ENCODE results near the gene STK32C.
"Not testable (repeated sequence)": the region's sequence is repeated elsewhere in the genome, so short reads cannot be mapped to it uniquely, and the experiment has no call there.

STK32C gene

DNA sequence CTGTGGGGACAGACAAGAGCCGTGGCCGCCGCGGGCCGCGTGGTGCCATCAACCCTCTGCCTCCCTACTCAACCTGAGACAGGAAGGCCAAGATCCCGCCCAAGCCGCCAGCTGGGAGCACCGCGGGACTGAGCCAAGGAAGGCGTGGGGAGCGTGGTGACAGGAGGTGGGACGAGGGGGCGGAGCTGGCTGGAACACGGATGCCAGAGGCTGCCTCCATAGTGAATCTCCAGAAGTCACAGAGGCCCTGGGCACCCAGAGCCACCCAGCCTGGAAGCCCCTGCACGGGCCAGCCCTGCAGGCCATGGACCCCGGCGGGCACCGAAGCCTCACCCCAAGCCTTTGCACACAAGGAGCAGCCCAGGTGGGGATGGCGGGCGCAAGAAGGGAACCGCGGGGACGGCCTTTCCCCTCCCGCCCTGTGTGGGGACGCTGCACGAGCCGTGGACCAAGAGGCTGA lies 139.1 kb downstream of the STK32C start:
- DNase-seq = no peak

DNA sequence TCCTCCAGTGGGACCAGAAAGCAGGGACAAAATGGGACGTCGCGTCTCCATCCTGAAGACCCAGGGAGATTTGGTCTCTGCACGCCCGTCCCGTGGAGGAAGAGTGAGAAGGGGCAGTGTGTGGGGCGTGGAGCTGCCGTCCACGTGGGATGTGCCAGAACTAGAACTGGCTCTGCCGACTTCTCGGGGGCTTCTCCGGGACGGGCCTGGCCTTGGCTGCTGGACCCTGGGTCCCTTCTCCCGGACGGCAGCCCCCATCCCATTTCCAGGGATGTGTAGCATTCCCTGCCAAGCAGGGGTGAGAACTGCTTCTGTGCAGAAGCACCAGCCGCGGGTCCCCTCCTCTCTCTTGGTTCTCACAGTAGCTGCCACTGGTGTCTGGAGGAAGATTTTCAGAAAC lies 139.8 kb downstream of the STK32C start:
- DNase-seq = no peak

DNA sequence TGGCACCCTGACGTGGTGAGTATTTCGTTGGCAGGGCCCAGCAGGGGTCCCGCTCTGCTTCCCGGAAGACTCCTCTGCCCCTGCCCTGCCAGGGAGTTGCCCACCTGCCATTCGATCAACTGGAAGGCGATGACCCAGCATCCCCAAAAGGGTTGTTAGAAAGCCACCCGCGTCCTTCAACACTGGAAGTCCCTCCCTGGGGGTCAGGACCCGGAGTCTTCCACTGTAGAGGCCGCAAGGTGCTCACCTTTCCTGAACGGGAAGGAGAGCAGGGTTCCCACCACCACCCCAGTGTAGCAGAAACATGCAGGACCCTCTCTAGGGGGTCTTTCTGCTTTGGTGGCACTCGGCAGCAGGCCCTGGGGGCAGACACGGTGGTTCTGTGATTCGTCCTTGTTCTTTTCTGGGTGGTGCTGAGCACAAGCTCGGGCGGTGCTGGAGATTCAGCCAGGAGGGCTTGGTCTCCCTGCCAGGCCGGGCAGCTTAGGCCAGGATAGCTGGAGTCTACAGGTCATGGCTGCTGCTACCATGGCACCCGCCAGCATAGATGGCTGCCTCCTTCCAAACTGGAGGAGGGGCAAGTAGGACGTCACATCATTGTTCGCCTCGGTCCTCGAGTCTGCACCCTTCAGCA lies 140.6 kb downstream of the STK32C start:
- no peak for DNase-seq

DNA sequence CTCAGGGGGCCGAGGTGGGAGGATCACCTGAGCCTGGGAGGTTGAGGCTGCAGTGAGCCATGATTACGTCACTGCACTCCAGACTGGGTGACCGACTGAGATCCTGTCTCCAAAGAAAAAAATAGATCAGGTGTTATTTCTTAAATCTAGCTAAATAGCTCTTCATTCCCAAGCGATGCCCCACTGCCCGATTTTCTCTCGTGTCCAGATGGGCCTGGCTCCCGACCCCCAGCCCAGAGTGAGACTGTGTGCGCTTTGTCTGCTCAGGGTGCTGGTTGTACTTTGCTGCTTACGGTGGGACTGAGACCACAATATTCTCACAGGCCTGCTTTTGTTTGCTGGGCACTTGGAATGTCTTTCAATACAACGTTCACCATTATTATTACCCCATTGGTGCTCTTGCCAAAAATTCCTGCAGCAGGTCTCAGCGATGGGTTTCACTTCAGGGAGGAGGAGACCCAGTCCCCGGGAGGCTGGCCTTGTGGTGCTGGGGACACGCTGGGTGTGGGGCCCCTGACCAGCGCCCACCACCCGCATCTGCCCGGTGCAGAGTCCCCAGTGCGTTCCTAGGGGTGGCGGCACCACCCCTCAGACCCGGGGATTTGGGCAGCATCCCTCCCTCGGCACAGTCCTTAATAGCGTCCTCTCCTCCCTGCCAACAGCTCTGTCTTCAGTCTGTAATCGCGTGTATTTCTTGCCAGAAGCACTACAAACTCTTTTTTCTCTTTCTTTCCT lies 141.4 kb downstream of the STK32C start:
- no peak for DNase-seq

DNA sequence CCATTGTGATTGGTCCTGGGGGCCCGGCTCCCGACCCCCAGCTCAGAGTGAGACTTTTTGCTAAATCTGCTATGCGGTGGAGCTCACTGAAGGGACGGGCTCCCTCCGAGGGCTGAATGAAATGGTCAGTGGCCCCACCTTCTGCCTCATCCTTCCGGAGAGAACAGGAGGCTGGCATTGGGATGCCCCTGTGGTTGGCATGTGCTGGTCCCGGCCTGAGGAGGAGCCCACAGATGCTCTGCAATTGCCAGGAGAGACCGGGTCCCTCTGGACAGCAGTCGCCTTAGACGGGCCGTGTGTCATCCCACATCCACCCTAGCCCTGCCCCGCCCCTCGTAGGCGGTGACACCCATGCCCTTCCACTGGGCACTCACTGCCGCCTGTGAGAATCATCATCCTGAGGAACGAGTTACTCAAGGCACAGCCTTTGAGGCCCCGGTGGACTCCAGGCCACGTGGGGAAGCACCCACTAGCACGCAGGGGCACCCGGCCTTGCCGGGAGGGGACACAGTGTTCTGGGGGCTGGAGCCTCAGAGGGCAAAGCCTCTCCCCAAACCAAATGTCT lies 142.3 kb downstream of the STK32C start:
- DNase-seq = no peak

DNA sequence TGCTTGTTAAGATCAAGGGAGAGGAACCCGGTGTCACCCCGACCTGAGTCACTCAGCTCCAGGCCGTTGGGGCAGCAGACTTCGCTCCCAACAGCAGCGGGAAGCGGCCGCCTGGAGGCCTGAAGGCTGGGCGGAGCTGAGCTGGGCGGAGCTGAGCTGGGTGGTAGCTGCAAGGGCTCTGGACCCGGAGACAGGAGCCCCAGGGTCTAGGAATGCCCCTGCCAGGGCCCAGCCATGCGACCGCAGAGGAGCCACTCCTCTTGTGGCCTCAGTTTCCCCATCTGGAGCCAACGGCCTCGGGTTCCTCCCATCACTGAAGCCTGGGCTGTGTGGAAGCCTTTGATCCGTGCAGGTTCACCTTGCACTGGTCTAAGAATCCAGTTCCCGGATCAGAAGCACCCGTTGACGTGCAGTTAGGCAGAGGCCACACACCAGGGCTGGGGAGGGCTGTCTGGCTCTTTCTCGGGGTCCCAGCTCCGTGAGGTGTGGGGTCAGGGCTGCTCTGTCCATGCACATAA lies 142.9 kb downstream of the STK32C start:
- DNase-seq = no peak

DNA sequence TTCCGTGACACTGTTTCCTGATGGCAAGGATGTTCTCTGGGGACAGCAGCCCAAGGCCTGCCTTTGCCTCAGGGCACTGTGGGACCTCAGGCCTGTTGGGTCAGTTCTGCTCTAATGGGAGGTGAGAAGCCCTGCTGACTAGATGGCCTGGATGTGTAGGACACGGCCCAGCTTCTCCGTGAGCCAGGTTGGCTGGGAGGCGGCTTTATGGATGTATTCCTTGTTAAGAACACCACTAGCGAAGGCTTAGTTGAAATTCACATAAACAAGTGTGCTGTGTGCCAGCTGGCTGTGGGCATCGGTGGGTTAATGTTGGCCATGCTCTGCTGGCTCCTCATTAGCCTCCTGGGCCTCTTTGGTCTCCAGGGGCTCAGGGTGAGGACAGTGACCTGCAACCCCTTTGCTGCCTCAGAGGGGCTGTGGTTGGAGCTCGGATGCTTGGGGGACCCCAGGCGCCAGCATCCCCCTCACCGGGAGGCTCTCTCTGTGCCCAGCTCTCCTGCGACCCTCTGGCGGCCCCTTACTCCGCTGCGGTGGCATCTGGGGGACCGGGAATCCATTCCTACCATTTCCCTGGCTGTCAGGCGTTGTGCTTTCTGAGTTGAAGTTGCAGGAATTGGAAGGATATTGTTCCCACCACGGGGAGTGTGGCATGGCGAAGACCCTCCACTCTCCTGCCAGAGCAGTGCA lies 143.8 kb downstream of the STK32C start:
- DNase-seq = no peak

DNA sequence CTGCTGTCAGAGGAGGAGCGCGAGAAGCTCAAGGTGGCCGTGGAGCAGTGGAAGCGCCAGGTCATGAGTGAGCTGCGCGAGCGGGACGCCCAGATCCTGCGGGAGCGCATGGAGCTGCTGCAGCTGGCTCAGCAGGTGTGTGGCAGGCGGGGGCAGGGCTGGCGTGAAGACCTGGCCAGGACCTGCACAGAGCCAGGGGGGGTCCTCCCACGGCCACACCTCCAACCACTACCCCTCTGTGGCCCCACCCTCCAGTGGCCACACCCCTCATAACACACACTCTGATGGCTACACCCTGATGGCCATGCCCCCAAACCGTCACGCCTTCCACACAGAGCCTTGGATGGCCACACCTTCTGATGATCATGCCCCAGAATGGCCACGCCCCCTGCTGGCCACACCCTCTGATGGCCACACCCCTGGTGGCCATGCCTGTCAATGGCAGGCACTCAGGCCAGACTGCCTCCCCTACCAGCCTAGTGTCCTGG lies 144.4 kb downstream of the STK32C start:
- DNase-seq = no peak

DNA sequence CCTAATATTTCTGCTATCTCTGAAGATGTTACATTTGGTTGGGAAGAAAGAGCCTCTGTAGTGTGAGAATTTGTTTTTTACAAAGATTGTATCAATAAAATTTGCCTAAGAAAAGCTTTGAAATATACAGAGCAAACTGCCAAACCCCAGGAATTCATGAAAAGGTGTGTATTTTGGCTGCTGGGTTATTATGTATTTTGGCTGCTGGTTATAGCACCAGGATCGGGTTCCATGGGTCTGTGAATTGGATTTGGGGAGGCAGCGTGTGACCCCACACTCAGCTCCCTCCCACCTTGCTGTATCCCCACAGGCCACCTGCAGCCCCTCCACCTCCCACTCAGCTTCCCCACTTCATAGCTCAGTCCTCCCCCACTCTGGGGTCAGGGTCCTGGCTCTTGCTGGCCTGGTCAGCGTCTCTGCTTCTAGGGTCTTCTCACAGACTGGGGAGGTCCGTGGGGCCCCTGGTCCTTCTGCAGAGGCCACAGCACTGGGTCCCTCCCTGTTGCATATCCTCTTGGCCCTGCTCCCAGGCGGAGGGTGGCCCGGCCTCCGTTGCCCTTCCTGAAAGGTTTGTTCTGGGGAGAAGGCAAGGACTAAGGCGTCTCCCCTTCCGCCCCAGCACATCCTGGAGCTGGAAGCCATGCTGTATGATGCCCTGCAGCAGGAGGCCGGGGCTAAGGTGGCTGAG lies 145.0 kb downstream of the STK32C start:
- no peak for DNase-seq

DNA sequence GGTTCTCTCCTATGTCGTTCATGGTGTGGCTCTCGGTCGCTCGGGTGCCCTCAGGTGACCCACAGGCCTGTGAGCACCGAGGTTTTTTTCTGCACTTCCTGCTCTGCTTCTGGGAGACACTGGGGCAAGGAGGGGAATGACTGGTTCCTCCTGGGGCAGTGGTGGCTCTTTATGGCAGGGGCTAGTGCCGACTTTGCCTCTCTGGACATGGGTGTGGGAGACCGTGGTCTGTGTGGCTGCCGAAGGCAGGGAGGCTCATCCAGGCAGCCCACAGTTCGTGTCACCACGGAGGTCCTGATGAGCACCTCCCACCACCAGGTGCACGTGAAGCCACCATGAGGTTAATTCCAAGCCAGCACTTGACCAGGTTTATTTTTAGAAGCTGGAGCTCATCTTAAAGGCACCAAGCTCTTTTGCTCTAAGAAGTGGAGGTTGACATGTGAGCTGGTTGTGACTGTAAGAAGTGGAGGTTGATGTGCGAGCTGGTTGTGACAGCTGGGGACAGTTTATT lies 145.7 kb downstream of the STK32C start:
- no peak for DNase-seq

DNA sequence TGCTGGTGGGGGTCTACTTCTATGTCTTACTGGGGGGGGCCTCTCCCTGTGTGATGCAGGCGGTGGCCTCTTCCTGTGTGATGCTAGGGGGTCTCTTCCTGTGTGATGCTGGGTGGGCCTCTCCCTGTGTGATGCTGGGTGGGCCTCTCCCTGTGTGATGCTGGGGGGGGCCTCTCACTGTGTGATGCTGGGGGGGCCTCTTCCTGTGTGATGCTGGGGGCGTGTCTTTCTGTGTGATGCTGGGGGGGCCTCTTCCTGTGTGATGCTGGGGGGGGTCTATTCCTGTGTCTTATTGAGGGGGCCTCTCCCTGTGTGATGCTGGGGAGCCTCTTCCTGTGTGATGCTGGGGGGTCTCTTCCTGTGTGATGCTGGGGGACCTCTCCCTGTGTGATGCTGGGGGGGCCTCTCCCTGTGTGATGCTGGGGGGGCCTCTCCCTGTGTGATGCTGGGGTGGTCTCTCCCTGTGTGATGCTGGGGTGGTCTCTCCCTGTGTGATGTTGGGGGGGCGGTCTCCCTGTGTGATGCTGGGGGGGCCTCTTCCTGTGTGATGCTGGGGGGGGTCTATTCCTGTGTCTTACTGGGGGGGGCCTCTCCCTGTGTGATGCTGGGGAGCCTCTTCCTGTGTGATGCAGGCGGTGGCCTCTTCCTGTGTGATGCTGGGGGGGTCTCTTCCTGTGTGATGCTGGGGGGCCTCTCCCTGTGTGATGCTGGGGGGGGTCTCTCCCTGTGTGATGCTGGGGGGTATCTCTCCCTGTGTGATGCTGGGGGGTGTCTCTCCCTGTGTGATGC lies 146.7 kb downstream of the STK32C start:
- not testable (repeated sequence) for DNase-seq

DNA sequence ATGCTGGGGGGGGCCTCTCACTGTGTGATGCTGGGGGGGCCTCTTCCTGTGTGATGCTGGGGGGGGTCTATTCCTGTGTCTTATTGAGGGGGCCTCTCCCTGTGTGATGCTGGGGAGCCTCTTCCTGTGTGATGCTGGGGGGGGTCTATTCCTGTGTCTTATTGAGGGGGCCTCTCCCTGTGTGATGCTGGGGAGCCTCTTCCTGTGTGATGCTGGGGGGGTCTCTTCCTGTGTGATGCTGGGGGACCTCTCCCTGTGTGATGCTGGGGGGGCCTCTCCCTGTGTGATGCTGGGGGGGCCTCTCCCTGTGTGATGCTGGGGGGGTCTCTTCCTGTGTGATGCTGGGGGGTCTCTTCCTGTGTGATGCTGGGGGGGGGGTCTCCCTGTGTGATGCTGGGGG lies 147.5 kb downstream of the STK32C start:
- DNase-seq = not testable (repeated sequence)

DNA sequence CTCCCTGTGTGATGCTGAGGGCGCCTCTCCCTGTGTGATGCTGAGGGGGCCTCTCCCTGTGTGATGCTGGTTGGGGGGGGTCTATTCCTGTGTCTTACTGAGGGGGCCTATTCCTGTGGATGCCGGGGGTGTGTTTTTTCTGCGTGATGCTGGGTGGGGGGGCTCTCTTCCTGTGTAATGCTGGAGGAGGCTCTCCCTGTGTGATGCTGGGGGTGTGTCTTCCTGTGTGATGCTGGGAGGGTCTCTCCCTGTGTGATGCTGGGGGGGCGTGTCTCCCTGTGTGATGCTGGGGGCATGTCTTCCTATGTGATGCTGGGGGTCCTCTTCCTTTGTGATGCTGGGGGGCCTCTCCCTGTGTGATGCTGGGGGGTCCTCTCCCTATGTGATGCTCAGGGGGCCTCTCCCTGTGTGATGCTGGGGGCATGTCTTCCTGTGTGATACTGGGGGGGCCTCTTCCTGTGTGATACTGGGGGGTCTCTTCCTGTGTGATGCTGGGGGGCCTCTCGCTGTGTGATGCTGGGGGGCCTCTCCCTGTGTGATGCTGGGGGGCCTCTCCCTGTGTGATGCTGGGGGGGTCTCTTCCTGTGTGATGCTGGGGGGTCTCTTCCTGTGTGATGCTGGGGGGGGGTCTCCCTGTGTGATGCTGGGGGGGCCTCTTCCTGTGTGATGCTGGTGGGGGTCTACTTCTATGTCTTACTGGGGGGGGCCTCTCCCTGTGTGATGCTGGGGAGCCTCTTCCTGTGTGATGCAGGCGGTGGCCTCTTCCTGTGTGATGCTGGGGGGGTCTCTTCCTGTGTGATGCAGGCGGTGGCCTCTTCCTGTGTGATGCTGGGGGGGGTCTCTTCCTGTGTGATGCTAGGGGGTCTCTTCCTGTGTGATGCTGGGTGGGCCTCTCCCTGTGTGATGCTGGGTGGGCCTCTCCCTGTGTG lies 148.2 kb downstream of the STK32C start:
- DNase-seq = not testable (repeated sequence)

DNA sequence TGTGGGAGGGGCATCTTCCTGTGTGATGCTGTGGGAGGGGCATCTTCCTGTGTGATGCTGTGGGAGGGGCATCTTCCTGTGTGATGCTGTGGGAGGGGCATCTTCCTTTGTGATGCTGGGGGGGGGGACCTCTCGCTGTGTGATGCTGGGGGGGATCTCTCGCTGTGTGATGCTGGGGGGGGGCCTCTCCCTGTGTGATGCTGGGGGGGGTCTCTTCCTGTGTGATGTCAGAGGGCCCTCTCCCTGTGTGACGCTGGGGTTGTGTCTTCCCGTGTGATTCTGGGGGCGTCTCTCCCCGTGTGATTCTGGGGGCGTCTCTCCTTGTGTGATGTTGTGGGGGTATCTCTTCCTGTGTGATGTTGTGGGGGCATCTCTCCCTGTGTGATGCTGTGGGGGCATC lies 148.9 kb downstream of the STK32C start:
- DNase-seq = no peak

DNA sequence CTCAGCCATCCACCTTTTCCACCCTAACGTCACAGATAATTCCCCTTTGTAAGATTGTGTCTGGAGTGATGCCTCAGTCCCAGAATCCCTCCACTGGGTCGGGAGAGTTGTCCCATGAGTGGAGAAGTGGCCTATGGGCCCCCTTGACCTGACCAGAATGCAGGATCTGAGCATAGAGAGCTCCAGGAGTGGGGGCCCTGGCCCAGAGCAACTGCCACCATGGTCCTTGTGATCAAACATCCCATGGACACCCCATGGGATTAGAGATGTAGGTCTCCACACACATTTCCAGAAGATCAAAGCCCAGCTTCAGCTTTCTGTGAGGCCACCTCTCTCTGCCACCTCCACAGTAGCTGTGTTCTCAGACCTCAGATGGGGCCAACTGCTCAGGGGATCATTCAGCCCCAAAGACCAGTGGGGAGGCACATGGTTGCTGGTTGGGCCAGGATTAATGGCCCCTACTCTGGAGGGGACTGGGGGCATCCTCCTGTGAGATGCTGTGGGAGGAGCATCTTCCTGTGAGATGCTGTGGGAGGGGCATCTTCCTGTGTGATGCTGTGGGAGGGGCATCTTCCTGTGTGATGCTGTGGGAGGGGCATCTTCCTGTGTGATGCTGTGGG lies 149.5 kb downstream of the STK32C start:
- DNase-seq = no peak
